DND-41 (cell line): ENCODE data around the gene SERPINI2.

Experiments used
- ATAC-seq: fragments of 200-7000 bp; cut with Tn5 transposase; 3 replicates; pipeline ENCODE4 v1.9.1; 2021; ENCODE audit warnings: low read depth; ENCODE audit not compliant: insufficient read depth
- DNase-seq: peaks from one replicate; pipeline ENCODE4 v3.0.0-alpha.2; 2020
- H2AFZ ChIP-seq: 2 replicates; pipeline ENCODE4 v1.6.0; 2012; ENCODE audit warnings: low read depth, low read length
- H3K27ac ChIP-seq: 2 replicates; pipeline ENCODE4 v1.5.1; 2012; ENCODE audit warnings: low read length, inconsistent platforms
- H3K27me3 ChIP-seq: fragments of 200-600 bp; sonication (generic); 2 replicates; pipeline ENCODE4 v1.6.0; 2012; ENCODE audit warnings: low read length, mild to moderate bottlenecking, inconsistent platforms; ENCODE audit not compliant: insufficient read depth, poor library complexity
- H3K36me3 ChIP-seq: 2 replicates; pipeline ENCODE4 v1.5.1; 2012; ENCODE audit warnings: low read length, inconsistent platforms; ENCODE audit not compliant: insufficient read depth
- H3K4me1 ChIP-seq: 2 replicates; pipeline ENCODE4 v1.5.1; 2012; ENCODE audit warnings: mild to moderate bottlenecking, low read length; ENCODE audit not compliant: insufficient read depth
- H3K4me2 ChIP-seq: 2 replicates; pipeline ENCODE4 v1.6.0; 2012; ENCODE audit warnings: mild to moderate bottlenecking, moderate library complexity, low read length, inconsistent platforms; ENCODE audit not compliant: insufficient read depth
- H3K4me3 ChIP-seq, 2 experiments: fragments of 200-600 bp in 1 of 2; shearing (Covaris generic) in 1 of 2; 2 replicates each; pipeline ENCODE4 v1.5.1; 2012 to 2016; ENCODE audit warnings: inconsistent platforms in 2 of 2, low read length in 2 of 2, mild to moderate bottlenecking in 2 of 2, low read depth in 1 of 2, moderate library complexity in 1 of 2
- H3K79me2 ChIP-seq: 2 replicates; pipeline ENCODE4 v1.6.0; 2012; ENCODE audit warnings: low read length, inconsistent platforms; ENCODE audit not compliant: insufficient read depth
- H3K9ac ChIP-seq: 2 replicates; pipeline ENCODE4 v1.6.0; 2012; ENCODE audit warnings: low read depth, mild to moderate bottlenecking, inconsistent platforms, low read length, moderate library complexity
- H3K9me3 ChIP-seq: 2 replicates; pipeline ENCODE4 v1.5.1; 2012; ENCODE audit warnings: low read length, moderate library complexity, mild to moderate bottlenecking, inconsistent platforms; ENCODE audit not compliant: insufficient read depth, severe bottlenecking
- H4K20me1 ChIP-seq: 2 replicates; pipeline ENCODE4 v1.6.0; 2012; ENCODE audit warnings: low read length; ENCODE audit not compliant: insufficient read depth
- EZH2 ChIP-seq: IDR thresholded peaks from 3 replicates; pipeline ENCODE4 v1.6.1; 2012; ENCODE audit warnings: borderline replicate concordance, low read depth, mild to moderate bottlenecking, moderate library complexity, low read length, inconsistent platforms; ENCODE audit not compliant: severe bottlenecking
- TF ChIP-seq, protein P1 (sequence below): IDR thresholded peaks from 2 replicates; pipeline ENCODE4 v1.5.1; 2012; ENCODE audit warnings: borderline replicate concordance, low read length, moderate library complexity, mild to moderate bottlenecking; ENCODE audit not compliant: poor library complexity, severe bottlenecking; ENCODE audit errors: extremely low read depth

The SERPINI2 gene

DNA sequence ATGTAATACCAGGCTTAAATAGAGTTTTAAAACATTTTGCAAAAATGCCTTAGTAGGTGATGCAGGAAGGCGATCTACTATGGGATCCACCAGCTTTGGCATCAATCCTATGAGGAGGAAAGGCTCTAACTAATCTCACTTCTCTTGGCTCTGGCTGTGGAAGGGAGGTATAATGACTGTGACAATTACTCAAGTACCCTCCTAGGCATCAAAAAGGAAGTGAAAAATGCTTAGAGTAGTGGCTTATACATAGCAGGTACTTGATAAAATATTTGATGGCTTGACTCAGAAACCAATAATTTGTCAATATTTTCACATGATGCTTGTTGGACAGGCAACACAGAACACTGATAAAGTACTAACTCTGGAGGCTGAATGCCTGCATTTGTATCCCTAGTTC lies 34.1 kb upstream of the SERPINI2 start:
- Histone ChIP-seq H3K27ac (no peak overlapping the region), H3K79me2 (no peaks in the 10 kb centered on the region), H3K4me1 (no peaks in the 10 kb centered on the region), H3K27me3 (no peaks in the 10 kb centered on the region), H3K4me2 (no peak overlapping the region), H3K9ac (no peak overlapping the region), H3K36me3 (no peaks in the 10 kb centered on the region), H2AFZ (no peak overlapping the region), H3K9me3 (no peaks in the 10 kb centered on the region), H3K4me3 (no peak overlapping the region), H4K20me1 (no peaks in the 10 kb centered on the region)
- DNase-seq = no peak
- no peak for ATAC-seq
- TF ChIP-seq, protein P1, sequence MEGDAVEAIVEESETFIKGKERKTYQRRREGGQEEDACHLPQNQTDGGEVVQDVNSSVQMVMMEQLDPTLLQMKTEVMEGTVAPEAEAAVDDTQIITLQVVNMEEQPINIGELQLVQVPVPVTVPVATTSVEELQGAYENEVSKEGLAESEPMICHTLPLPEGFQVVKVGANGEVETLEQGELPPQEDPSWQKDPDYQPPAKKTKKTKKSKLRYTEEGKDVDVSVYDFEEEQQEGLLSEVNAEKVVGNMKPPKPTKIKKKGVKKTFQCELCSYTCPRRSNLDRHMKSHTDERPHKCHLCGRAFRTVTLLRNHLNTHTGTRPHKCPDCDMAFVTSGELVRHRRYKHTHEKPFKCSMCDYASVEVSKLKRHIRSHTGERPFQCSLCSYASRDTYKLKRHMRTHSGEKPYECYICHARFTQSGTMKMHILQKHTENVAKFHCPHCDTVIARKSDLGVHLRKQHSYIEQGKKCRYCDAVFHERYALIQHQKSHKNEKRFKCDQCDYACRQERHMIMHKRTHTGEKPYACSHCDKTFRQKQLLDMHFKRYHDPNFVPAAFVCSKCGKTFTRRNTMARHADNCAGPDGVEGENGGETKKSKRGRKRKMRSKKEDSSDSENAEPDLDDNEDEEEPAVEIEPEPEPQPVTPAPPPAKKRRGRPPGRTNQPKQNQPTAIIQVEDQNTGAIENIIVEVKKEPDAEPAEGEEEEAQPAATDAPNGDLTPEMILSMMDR = no peak
- TF ChIP-seq EZH2 = no peak

- Histone ChIP-seq H3K27ac (no peak overlapping the region), H3K9ac (no peak overlapping the region), H3K27me3 (no peaks in the 10 kb centered on the region), H3K4me2 (no peak overlapping the region), H3K9me3 (no peaks in the 10 kb centered on the region), H3K4me1 (no peaks in the 10 kb centered on the region), H4K20me1 (no peaks in the 10 kb centered on the region), H3K4me3 (no peak overlapping the region), H3K36me3 (no peaks in the 10 kb centered on the region), H2AFZ (no peak overlapping the region), H3K79me2 (no peaks in the 10 kb centered on the region)
- no peak for TF ChIP-seq EZH2
- TF ChIP-seq, protein P1 = no peak
- ATAC-seq (no peak), DNase-seq (no peak)
These were observed 28.6 kb upstream of the SERPINI2 start for GRCh38 chr3:167502401-167502800.

GRCh38 chr3:167501941-167502340 lies 28.1 kb upstream of the SERPINI2 start:
- Histone ChIP-seq H3K9me3 (no peaks in the 10 kb centered on the region), H3K27ac (no peak overlapping the region), H3K9ac (no peak overlapping the region), H3K4me1 (no peaks in the 10 kb centered on the region), H3K36me3 (no peaks in the 10 kb centered on the region), H3K4me2 (no peak overlapping the region), H2AFZ (no peak overlapping the region), H3K79me2 (no peaks in the 10 kb centered on the region), H3K27me3 (no peaks in the 10 kb centered on the region), H3K4me3 (no peak overlapping the region), H4K20me1 (no peaks in the 10 kb centered on the region)
- TF ChIP-seq, protein P1 = no peak
- no peak for TF ChIP-seq EZH2
- DNase-seq (no peak), ATAC-seq (no peak)

GRCh38 chr3:167497903-167498302 lies 24.1 kb upstream of the SERPINI2 start:
- no peak overlapping the region for H2AFZ ChIP-seq
- DNase-seq (no peak), ATAC-seq (no peak)
- no peak overlapping the region for H3K4me3 ChIP-seq
- H4K20me1 ChIP-seq = no peaks in the 10 kb centered on the region
- no peak overlapping the region for H3K27ac ChIP-seq
- H3K4me2 ChIP-seq = no peak overlapping the region
- H3K36me3 ChIP-seq = no peaks in the 10 kb centered on the region
- H3K27me3 ChIP-seq = no peaks in the 10 kb centered on the region
- TF ChIP-seq, protein P1 = no peak
- no peak for TF ChIP-seq EZH2
- H3K9ac ChIP-seq = no peak overlapping the region
- H3K79me2 ChIP-seq = no peaks in the 10 kb centered on the region
- no peaks in the 10 kb centered on the region for H3K4me1 ChIP-seq
- no peaks in the 10 kb centered on the region for H3K9me3 ChIP-seq
